ENCODE measurements around the gene SLX4.
A peak's percentile ranks its signal among the peaks of the same experiment; 100 is the strongest.

SLX4 gene

GRCh38 chr16:3578610-3579551 lies 32.5 kb downstream of the SLX4 start:
- no peak for DNase-seq

GRCh38 chr16:3578121-3578520 lies 33.3 kb downstream of the SLX4 start:
- DNase-seq, result no peak

- DNase-seq, result no peak
Measured at GRCh38 chr16:3577302-3577752, 34.1 kb downstream of the SLX4 start, which contains the start of gene NLRC3. Gene NLRC3 (minus strand): TSS chr16:3577403. CDS start chr16:3565036, 12,367 bp downstream.

- no peak for DNase-seq
Measured at GRCh38 chr16:3576211-3576610, 35.2 kb downstream of the SLX4 start.

GRCh38 chr16:3575491-3575890 lies 35.9 kb downstream of the SLX4 start:
- DNase-seq, result no peak

DNA sequence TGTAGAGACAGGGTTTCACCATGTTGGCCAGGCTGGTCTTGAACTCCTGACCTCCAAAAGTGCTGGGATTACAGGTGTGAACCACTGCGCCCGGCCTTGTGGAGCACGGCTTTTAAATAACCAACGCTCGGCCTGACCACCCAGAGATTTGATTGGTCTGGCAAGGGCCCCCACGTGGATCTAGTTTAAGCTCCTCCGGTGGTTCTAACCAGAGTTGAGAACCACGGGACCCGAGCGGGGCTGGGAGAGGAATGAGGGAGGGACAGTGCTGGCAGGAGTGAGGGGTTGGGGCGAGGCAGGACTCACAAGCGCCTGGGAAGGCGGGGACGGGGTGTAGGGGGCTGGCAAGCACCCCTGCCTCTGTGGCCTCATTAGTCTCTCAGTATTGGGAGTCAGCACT lies 37.2 kb downstream of the SLX4 start:
- DNase-seq, result no peak

DNA sequence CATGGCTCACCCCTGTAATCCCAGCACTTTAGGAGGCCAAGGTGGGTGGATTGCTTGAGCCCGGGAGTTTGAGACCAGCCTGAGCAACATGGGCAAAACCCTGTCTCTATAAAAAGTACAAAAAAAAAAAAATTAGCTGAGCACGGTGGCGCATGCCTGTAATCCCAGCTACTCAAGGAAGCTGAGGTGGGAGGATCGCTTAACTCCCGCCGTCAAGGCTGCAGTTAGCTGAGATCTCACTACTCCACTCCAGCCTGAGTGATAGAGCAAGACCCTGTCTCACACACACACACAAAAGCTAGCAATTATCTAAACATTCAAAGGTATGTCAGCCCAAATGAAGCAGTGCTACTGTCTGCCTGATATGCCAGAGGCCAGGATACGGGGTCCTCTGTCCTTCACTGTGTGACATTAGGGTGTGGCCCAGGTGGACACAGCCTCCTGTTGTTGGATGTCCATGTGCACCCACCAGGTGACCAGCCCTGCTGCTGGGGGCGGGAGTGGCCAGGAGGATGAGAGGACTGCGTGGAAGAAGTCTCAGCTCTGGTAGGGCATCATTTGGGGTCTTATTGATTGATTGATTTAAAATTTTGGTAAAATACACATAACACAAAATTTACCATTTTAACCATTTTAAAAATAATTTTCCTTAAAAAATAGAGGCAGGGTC lies 38.1 kb downstream of the SLX4 start:
- no peak for DNase-seq

- peak; percentile 55 for DNase-seq
Measured at GRCh38 chr16:3570420-3571062, 40.9 kb downstream of the SLX4 start.

DNA sequence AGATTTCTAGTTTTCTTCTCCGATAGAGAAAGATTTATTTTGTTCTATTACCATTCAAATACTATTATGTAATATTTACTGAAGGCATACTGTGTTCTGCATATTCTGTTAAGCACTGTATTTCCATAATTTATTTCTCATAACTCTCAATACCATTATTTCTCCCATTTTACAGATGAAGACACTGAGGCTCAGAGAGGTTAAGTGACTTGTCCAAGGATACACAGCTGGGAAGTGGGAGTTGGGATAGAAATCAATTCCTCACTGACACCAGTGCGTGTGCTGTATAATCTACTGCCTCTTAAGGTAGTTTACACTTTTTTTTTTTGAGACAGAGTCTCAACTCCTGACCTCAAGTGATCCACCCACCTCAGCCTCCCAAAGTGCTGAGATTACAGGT lies 41.6 kb downstream of the SLX4 start:
- DNase-seq, result no peak

- DNase-seq, result no peak
Measured at GRCh38 chr16:3566990-3567389, 44.4 kb downstream of the SLX4 start.

GRCh38 chr16:3564889-3565141 lies 46.6 kb downstream of the SLX4 start:
- DNase-seq, result no peak

- no peak for DNase-seq
Measured at GRCh38 chr16:3564130-3564888, 47.1 kb downstream of the SLX4 start.

- no peak for DNase-seq
Measured at GRCh38 chr16:3562914-3563480, 48.4 kb downstream of the SLX4 start.

DNA sequence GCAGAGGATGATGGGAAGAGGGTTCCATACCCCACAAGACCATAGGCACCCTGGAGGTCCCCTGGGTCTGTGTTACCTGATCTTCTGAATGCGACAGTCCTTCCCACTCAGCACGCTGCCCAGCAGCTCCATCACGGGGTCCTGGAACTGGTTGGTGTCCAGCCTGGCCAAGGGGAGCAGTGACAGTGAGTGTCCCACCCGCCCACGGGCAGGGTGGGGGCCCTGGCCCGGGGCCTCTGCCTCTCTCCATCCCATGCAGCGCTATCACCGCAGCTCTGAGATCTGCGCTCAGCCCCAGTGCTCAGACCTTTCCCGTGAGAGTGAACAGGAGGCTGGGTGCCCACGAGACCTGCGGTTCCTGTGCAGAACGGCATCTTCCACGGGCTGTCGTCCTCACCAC lies 49.8 kb downstream of the SLX4 start:
- no peak for DNase-seq

- no peak for DNase-seq
Measured at GRCh38 chr16:3554351-3554928, 57.0 kb downstream of the SLX4 start.

GRCh38 chr16:3553138-3553923 lies 58.1 kb downstream of the SLX4 start:
- DNase-seq, result no peak

DNA sequence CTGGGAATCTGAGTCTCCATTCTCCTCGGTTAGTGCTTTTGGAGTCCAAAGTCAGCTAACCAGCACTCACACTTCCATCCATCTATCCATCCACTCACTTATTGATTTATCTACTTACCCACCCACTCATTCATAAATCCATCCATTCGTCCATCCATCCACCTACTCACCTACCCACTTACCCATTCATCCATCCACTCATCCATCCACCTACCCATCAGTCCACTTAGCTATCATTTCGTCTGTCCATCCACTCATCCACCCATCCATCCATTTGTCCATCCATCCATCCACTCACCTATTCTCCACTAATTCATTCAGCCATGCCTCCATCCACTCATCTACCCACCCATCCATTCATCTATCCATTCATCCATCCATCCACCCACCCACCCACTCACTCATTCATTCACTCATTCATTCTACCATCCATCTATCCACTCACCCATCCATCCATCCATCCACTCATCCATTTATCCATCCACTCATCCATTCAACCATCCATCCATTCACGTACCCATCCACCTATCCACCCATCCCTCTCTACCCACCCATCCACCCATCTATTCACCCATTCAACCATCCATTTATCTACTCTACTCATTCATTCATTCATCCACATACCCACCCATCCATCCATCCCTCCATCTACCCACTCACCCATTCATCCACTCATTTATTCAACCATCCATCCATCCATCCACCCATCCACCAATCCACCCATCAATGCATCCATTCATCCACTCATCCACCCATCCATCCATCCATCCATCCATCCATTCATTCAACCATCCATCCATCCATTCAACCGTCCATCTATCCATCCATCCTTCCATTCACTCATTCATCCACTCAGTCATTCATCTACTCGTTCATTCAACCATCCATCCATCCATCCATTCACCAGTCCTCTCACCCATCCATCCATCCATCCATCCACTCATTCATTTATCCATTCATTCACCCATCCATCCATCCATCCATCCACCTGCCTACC lies 60.3 kb downstream of the SLX4 start:
- no peak for DNase-seq

DNA sequence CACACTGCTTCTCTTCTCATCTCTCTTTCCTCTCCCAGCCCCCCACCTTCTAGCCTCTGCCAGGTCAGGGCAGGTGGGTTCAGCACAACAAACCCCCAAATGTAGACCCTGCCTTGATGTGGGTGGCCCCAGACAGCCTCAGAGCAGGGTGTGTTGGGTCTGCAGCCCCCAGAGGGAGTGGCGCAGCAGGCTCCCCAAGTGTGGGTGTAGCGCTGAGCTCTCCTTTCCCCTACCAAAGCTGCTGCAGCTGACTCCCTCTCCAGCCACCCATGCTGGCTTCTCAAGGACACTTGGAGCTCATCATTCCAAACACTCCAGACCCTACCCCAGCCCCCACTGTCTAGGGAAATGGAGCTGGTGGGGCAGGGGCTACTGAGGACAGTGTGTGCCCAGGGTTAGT lies 61.5 kb downstream of the SLX4 start:
- no peak for DNase-seq

GRCh38 chr16:3548859-3549258 lies 62.5 kb downstream of the SLX4 start:
- DNase-seq, result no peak

DNA sequence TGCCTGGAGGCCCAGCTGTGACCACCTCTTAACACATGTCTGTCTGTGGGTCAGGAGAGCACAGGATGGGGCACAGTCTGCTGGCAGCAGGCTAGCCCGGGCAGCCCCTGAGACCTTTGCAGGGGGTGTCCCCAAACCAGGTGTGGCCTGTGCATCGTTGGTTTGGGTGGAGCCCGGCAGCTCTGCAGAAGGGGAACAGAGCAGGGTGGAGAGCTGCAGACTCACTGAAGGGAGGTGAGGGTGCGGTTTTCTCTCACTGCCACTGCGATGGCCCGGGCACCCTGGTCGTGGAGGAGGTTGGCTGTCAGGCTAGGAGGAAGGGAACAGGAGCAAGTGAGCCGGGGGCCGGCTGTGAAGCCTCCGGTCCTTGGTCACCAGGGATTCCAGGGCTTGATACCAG lies 63.0 kb downstream of the SLX4 start:
- no peak for DNase-seq

Data from NCI-H226 (cell line).